Nephron progenitor cell (in vitro differentiated cells): Measurements from ENCODE around the gene PAX7.
A peak's percentile ranks its signal among the peaks of the same experiment; 100 is the strongest.

Experiments used
- DNase-seq: peaks from one replicate; pipeline ENCODE4 v3.0.0; 2021
- H3K27ac Mint-ChIP-seq: 2 replicates; pipeline ENCODE4 v1.8.0; 2021; ENCODE audit warnings: mild to moderate bottlenecking, moderate library complexity, mixed read lengths
- H3K27me3 Mint-ChIP-seq: 2 replicates; pipeline ENCODE4 v1.8.0; 2021; ENCODE audit warnings: mild to moderate bottlenecking, low read depth, mixed read lengths; ENCODE audit not compliant: poor library complexity
- H3K36me3 Mint-ChIP-seq: 2 replicates; pipeline ENCODE4 v1.8.0; 2021; ENCODE audit warnings: low read depth, mixed read lengths
- H3K4me1 Mint-ChIP-seq: 2 replicates; pipeline ENCODE4 v1.8.0; 2021; ENCODE audit warnings: mixed read lengths
- H3K4me3 Mint-ChIP-seq: 2 replicates; pipeline ENCODE4 v1.8.0; 2021; ENCODE audit warnings: mild to moderate bottlenecking, moderate library complexity, mixed read lengths
- H3K9me3 Mint-ChIP-seq: 2 replicates; pipeline ENCODE4 v1.8.0; 2021; ENCODE audit warnings: mild to moderate bottlenecking, moderate library complexity, mixed read lengths
- CTCF ChIP-seq: fragments of 200-600 bp; sonication (generic); IDR thresholded peaks from 2 replicates; pipeline ENCODE4 v1.5.0; 2021; ENCODE audit warnings: antibody characterized with exemption

Gene PAX7

GRCh38 chr1:18714404-18715175 is 83.9 kb downstream of the PAX7 start:
- TF ChIP-seq CTCF = no peak
- H3K9me3 Mint-ChIP-seq = no peaks in the 10 kb centered on the region
- H3K4me3 Mint-ChIP-seq = no peak overlapping the region
- no peaks in the 10 kb centered on the region for H3K36me3 Mint-ChIP-seq
- DNase-seq = no peak
- H3K27ac Mint-ChIP-seq = no peak overlapping the region
- H3K4me1 Mint-ChIP-seq = peaks cover 22% of the 10 kb centered on the region
- peaks cover 87% of the 10 kb centered on the region for H3K27me3 Mint-ChIP-seq

GRCh38 chr1:18716112-18716784 is 85.6 kb downstream of the PAX7 start:
- no peak overlapping the region for H3K27ac Mint-ChIP-seq
- H3K4me1 Mint-ChIP-seq = peaks cover 38% of the 10 kb centered on the region
- H3K9me3 Mint-ChIP-seq = no peaks in the 10 kb centered on the region
- TF ChIP-seq CTCF = no peak
- peaks cover 87% of the 10 kb centered on the region for H3K27me3 Mint-ChIP-seq
- no peaks in the 10 kb centered on the region for H3K36me3 Mint-ChIP-seq
- peak overlapping the region; percentile 76 for H3K4me3 Mint-ChIP-seq
- no peak for DNase-seq

GRCh38 chr1:18716785-18717678 is 86.4 kb downstream of the PAX7 start:
- H3K4me1 Mint-ChIP-seq = peaks cover 46% of the 10 kb centered on the region
- TF ChIP-seq CTCF = no peak
- no peaks in the 10 kb centered on the region for H3K36me3 Mint-ChIP-seq
- H3K27me3 Mint-ChIP-seq = peaks cover 88% of the 10 kb centered on the region
- peak; percentile 69 for DNase-seq
- peak overlapping the region; percentile 80 for H3K4me3 Mint-ChIP-seq
- H3K27ac Mint-ChIP-seq = no peak overlapping the region
- no peaks in the 10 kb centered on the region for H3K9me3 Mint-ChIP-seq

GRCh38 chr1:18719786-18720451 is 89.3 kb downstream of the PAX7 start:
- DNase-seq = no peak
- Mint-ChIP-seq H3K9me3 (no peaks in the 10 kb centered on the region), H3K4me3 (no peak overlapping the region), H3K27ac (no peak overlapping the region), H3K4me1 (peaks cover 75% of the 10 kb centered on the region), H3K36me3 (no peaks in the 10 kb centered on the region), H3K27me3 (peaks cover 90% of the 10 kb centered on the region)
- no peak for TF ChIP-seq CTCF

GRCh38 chr1:18721041-18721440 is 90.4 kb downstream of the PAX7 start:
- H3K27ac Mint-ChIP-seq = no peak overlapping the region
- H3K36me3 Mint-ChIP-seq = no peaks in the 10 kb centered on the region
- peak; percentile 43 for DNase-seq

More at GRCh38 chr1:18721041-18721440, 90.4 kb downstream of the PAX7 start:
- Mint-ChIP-seq H3K9me3 (no peaks in the 10 kb centered on the region), H3K4me1 (peaks cover 80% of the 10 kb centered on the region), H3K4me3 (no peak overlapping the region), H3K27me3 (peaks cover 93% of the 10 kb centered on the region)
- TF ChIP-seq CTCF = no peak
